Fibroblast of skin of abdomen (primary cell): ENCODE data around the gene BTG4.

Source experiments
- DNase-seq: peaks from one replicate; pipeline ENCODE4 v3.0.0-alpha.2; 2013

BTG4 gene

GRCh38 chr11:111454561-111455192, 57.5 kb downstream of the BTG4 start:
- DNase-seq, result peak; percentile 74

DNA sequence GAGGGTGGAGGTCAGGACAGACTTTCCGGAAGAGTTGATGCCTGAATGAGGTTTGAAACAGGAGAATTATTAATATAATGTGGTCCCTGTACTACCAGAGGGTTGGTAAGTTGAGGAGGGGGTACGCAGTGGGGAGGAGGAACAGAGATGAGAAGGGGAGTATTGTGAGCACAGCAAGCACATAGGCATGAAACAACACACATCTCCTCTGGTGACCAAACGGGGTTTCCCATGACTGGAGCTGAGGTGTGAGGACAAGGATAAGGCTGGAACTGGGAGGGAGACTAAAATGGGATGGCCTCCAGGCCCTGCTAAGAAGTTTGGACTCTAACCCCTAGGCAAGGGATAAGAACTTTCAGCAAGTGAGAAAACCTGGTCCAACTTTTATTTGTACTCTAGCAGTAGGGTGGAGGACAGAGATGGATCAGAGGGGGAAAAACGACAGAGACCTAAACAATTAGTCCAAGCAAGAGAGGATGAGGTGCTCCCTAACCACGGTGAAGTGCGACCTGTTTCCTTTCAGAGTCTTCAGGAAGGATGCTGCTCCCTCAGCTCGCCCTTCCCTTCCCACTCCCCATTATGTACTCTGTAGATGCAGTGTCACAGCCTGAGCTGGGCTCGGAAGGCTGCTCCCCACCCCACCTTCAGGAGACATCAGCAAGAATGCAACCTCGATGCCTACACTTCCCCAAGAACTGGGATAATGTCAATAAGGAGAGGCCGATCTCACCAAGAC, 59.2 kb downstream of the BTG4 start:
- DNase-seq, result no peak

DNA sequence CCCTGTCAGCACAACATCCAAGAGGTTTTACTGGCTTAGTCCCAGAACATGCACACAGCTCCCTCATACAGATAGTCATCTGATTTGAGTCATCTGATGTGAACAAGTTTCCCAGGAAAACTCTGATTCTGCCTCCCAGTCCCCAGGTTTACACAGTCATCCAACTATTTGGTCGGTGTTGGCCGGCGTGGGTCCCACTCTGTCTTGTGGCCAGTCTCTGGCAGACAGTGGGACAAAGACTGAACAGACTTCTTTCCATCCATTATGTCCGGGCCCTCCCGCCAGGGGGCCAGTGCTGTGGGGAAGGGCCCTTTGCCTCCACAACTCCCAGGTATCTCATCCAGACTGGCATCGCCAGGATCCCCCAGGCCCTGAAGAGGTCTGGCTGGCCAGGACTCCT, 60.0 kb downstream of the BTG4 start:
- DNase-seq, result peak; percentile 44

DNA sequence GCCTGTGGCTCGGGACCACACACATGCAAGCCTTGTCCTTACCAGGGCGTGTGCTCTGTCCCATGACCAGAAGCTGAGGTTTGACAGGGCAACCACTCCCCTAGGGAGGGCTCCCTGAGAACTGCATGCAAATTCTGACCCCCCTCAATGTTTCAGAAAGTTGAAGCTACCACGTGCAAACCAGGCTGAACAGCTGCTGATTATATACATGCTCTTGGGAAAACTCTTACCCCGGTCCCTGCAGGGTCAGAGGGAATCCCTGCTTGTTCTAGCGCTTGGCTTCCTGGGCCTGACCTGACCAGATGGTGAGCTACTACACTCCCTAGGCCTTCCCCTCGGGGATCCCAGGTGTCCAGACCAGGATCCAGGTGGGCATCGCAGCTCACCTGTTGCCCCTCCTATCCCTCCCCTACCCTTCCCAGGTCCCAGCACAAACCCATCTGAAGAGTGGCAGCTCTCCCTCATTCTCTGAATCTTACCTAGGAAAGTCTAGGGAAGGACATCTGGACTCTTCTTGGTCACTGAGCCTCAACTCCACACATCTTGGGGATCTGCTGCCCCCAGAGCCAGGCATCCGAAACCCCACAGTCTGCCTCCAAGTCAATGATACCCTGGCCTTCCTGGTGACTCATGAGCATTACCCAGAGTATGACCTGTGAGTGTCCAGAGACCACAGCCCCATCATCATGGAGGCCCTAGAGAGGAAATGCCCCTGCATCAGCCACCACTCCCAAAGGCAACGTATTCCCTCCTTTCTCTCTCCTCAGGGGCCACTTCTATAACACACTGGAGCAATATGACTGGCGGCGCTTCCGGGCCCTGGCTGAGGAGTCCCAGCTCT, 61.5 kb downstream of the BTG4 start:
- no peak for DNase-seq

DNA sequence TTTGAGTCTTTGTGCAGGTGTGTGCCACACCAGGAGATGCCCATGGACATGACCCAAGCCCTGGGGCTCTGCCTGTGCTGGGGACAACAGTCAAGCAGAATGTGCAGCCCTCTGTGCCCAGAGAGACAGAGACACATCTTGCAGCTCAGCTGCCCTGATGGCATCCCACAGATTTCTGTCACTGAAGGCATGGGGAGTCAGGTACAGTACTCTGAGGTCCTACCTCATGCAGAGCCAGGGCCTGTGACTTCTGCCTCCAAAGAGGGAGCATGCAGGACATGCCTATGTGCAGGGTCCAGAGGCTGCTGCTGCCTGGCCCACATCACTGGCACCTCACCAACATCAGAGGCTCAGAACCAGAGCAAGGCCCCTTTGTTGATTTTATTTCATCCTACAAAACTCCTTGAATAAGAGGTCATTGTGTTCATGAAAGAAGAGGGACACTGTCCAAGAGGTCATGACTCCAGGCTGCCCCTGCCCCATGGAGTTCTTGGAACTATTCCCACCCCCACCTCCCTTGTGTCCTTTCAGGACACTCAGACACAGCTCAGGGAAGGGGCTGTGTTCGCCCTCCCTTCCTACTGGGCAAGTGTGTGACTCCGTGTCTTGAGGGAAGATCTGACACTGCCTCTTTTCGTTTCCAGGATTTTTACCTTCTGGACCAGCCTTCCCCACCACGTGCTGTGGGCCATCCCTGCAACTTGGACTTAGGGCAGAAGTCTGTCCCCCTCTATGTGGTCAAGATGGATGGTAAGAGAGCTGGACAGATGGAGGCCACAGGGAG, 62.3 kb downstream of the BTG4 start:
- DNase-seq, result no peak

- DNase-seq, result no peak
These were observed 63.2 kb downstream of the BTG4 start for GRCh38 chr11:111448831-111449557.

- DNase-seq, result no peak
These were observed 63.8 kb downstream of the BTG4 start for GRCh38 chr11:111448414-111448813.

GRCh38 chr11:111447931-111448330, 64.3 kb downstream of the BTG4 start:
- no peak for DNase-seq

GRCh38 chr11:111447112-111447471, 65.1 kb downstream of the BTG4 start:
- no peak for DNase-seq

GRCh38 chr11:111446404-111447111, 65.6 kb downstream of the BTG4 start:
- DNase-seq, result peak; percentile 90

DNA sequence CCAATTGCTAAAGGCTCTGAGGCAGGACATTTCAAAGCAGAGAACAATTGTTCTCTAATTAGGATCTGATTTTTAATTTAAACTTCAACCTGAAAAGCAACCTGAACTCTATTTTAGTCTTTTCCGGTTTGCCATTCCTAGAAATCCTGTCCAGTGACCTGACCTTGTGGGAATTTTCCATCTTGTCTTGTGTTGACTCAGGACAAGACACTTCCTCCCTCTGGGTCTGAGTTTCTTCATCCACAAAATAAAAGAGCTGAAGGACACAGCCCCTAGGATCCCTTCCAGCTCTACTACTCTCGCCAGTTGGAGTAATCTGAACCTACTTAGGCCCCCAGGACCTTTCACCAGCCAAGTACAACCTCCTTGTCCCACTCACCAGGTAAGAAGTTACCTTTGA, 66.6 kb downstream of the BTG4 start:
- no peak for DNase-seq
